K562 (cell line): ENCODE data around the gene SIK3. TPM values are rescaled to one million over a fixed set of nuclear protein-coding genes. Genes with fewer than 3 reads are reported as not detected.

Experiments used
- C11orf30 ChIP-seq: fragments of 450-650 bp; IDR thresholded peaks from 2 replicates; pipeline ENCODE4 v1.6.1; 2016; ENCODE audit warnings: low read depth, mild to moderate bottlenecking
- ETS2 ChIP-seq: IDR thresholded peaks from 2 replicates; pipeline ENCODE4 v1.6.1; 2016; ENCODE audit warnings: borderline replicate concordance, missing genetic modification characterization, mild to moderate bottlenecking, moderate library complexity, missing compliant biosample characterization; ENCODE audit not compliant: poor library complexity, severe bottlenecking
- HDGF ChIP-seq: fragments of 450-650 bp; IDR thresholded peaks from 2 replicates; pipeline ENCODE4 v1.6.1; 2016
- IRF9 ChIP-seq: fragments of 450-650 bp; IDR thresholded peaks from 2 replicates; pipeline ENCODE4 v1.6.1; 2016; ENCODE audit warnings: missing biosample characterization, missing genetic modification characterization
- MAFF ChIP-seq: IDR thresholded peaks from 2 replicates; pipeline ENCODE4 v1.6.1; 2012; ENCODE audit warnings: low read length, improper control_type of control experiment
- MAFG ChIP-seq: fragments of 450-650 bp; conservative IDR thresholded peaks from 2 replicates; pipeline ENCODE4 v1.6.1; 2016; ENCODE audit warnings: missing genetic modification characterization, missing compliant biosample characterization
- MAFK ChIP-seq: IDR thresholded peaks from 2 replicates; pipeline ENCODE4 v1.6.1; 2011; ENCODE audit warnings: low read length, improper control_type of control experiment
- MEIS2 ChIP-seq: fragments of 450-650 bp; IDR thresholded peaks from 2 replicates; pipeline ENCODE4 v1.6.1; 2014; ENCODE audit warnings: mild to moderate bottlenecking; ENCODE audit not compliant: partially characterized antibody
- MXD1 ChIP-seq: fragments of 250-450 bp; sonication (Bioruptor Pico); IDR thresholded peaks from 2 replicates; pipeline ENCODE4 v1.8.0; 2021; ENCODE audit warnings: borderline replicate concordance, mild to moderate bottlenecking, moderate library complexity; ENCODE audit not compliant: poor library complexity, severe bottlenecking
- NR2C2 ChIP-seq, 2 experiments: fragments of 200-800 bp in 1 of 2; sonication (Bioruptor generic) in 1 of 2; sonication (generic) in 1 of 2; formaldehyde crosslinking in 1 of 2; IDR thresholded peaks; 2 replicates each; pipeline versions ENCODE4 v1.6.1 to v1.8.0; 2016 to 2022; ENCODE audit warnings: mild to moderate bottlenecking in 1 of 2, missing compliant biosample characterization in 1 of 2, missing genetic modification characterization in 1 of 2, missing genetic modification reagents in 1 of 2
- NR4A1 ChIP-seq, 2 experiments: fragments of 250-450 bp in 1 of 2; fragments of 450-650 bp in 1 of 2; sonication (Bioruptor Pico) in 1 of 2; IDR thresholded peaks; 2 replicates each; pipeline versions ENCODE4 v1.4.0 to v1.6.1; 2016 to 2020; ENCODE audit warnings: mild to moderate bottlenecking in 2 of 2, missing compliant biosample characterization in 1 of 2, missing genetic modification characterization in 1 of 2, moderate library complexity in 1 of 2
- PCBP2 ChIP-seq: fragments of 200-400 bp; formaldehyde crosslinking; IDR thresholded peaks from 2 replicates; pipeline ENCODE4 v1.6.1; 2018; ENCODE audit warnings: low read length, low read depth, mild to moderate bottlenecking, moderate library complexity; ENCODE audit not compliant: poor library complexity, severe bottlenecking
- PTBP1 ChIP-seq: fragments of 200-400 bp; formaldehyde crosslinking; IDR thresholded peaks from 2 replicates; pipeline ENCODE4 v1.6.1; 2017; ENCODE audit warnings: low read depth, low read length
- THRAP3 ChIP-seq: fragments of 450-650 bp; IDR thresholded peaks from 2 replicates; pipeline ENCODE4 v1.6.1; 2016; ENCODE audit warnings: mild to moderate bottlenecking, inconsistent platforms, borderline replicate concordance
- USF2 ChIP-seq: sonication (generic); formaldehyde crosslinking; IDR thresholded peaks from 2 replicates; pipeline ENCODE4 v1.5.0; 2020; ENCODE audit warnings: missing genetic modification reagents
- VEZF1 ChIP-seq: fragments of 200-800 bp; sonication (Bioruptor generic); IDR thresholded peaks from 2 replicates; pipeline ENCODE4 v1.6.1; 2017; ENCODE audit warnings: missing genetic modification characterization, missing compliant biosample characterization
- ZFP36 ChIP-seq: fragments of 150-350 bp; IDR thresholded peaks from 2 replicates; pipeline ENCODE4 v1.6.1; 2018; ENCODE audit warnings: low read length, low read depth; ENCODE audit not compliant: partially characterized antibody
- ZNF12 ChIP-seq: sonication (generic); formaldehyde crosslinking; IDR thresholded peaks from 2 replicates; pipeline ENCODE4 v1.4.0; 2020; ENCODE audit warnings: mild to moderate bottlenecking, missing genetic modification reagents
- ZNF143 ChIP-seq: sonication (generic); formaldehyde crosslinking; IDR thresholded peaks from 2 replicates; pipeline ENCODE4 v1.9.0; 2022; ENCODE audit warnings: mild to moderate bottlenecking, missing genetic modification reagents
- polyA plus RNA-seq, 8 experiments: library from polyadenylated mRNA; depleted of rRNA in 4 of 8; stranded (reverse) in 5 of 8; unstranded in 3 of 8; fragments of >200 nt; fragmentation: Nextera tagmentation in 2 of 8; fragmentation: Illumina TruSeq in 1 of 8; extraction: Ambion mirVana in 2 of 8; extraction: Trizol in 1 of 8; gene quantifications; 2 replicates each; pipeline versions ENCODE4 v1.2.1 to v1.2.3, GENCODE V29; 2011 to 2014; ENCODE audit warnings: inconsistent platforms in 1 of 8, missing spikeins in 1 of 8
- total RNA-seq, 7 experiments: library from RNA; depleted of rRNA in 6 of 7; stranded (reverse); fragments of >200 nt in 6 of 7; fragmentation: Illumina TruSeq in 2 of 7; extraction: Trizol in 2 of 7; gene quantifications; 2 replicates each; pipeline versions ENCODE4 v1.2.1 to v1.2.3, GENCODE V29; 2011 to 2021; ENCODE audit warnings: low replicate concordance in 1 of 7

SIK3 gene
- total and polyA plus RNA-seq, 9 of the 15 experiments (the other 6 are each of a cell fraction or from before 2014, with no cell fraction given) = 1.6 to 21.6 (median 8.0) TPM

- TF ChIP-seq PCBP2 = no peak
- TF ChIP-seq USF2 (CRISPR knock-in tag) = no peak
- peak; percentile 79 for TF ChIP-seq MAFG (tag)
- no peak for TF ChIP-seq ZNF12 (CRISPR knock-in tag)
- TF ChIP-seq VEZF1 = no peak
- no peak for TF ChIP-seq ETS2
- TF ChIP-seq HDGF = no peak
- no peak for TF ChIP-seq NR4A1 (CRISPR knock-in tag; IDR thresholded peaks at IDR 0.05)
- TF ChIP-seq NR4A1 (tag; IDR thresholded peaks at IDR 0.05) = no peak
- no peak for TF ChIP-seq ZNF143 (CRISPR knock-in tag)
- TF ChIP-seq NR2C2 (CRISPR knock-in tag; IDR thresholded peaks at IDR 0.05) = no peak
- 0 out of 2 replicates have a peak, but pooled peaks have one; percentile 18 for TF ChIP-seq NR2C2 (tag; IDR thresholded peaks at IDR 0.05)
- TF ChIP-seq MEIS2 = peak; percentile 57
- no peak for TF ChIP-seq PTBP1
- TF ChIP-seq MAFK = peak; percentile 51; the same call in 1 of the 2 replicates
- no peak for TF ChIP-seq ZFP36
- no peak for TF ChIP-seq MXD1 (CRISPR knock-in tag)
- no peak for TF ChIP-seq IRF9 (tag)
- peak; percentile 74 for TF ChIP-seq C11orf30
- peak; percentile 34; the same call in 1 of the 2 replicates for TF ChIP-seq MAFF
- TF ChIP-seq THRAP3 = no peak
Observed at GRCh38 chr11:116852261-116853031, 245.8 kb downstream of the SIK3 start (continued).
